Left lung (tissue), 10 donors: ENCODE measurements around the gene CCDC85C. TPM values are rescaled to one million over a fixed set of nuclear protein-coding genes. Genes with fewer than 3 reads are reported as not detected.

Experiments
- ATAC-seq: fragments of 200-7000 bp; cut with Tn5 transposase; one replicate; pipeline ENCODE4 v1.9.1; 2020; ENCODE audit warnings: moderate library complexity
- DNase-seq, 4 donors: peaks; one replicate each; pipeline ENCODE4 v3.0.0-alpha.2; 2013 to 2020
- H3K27ac ChIP-seq, 2 donors: fragments of 200-600 bp; sonication (generic) in 1 of 2; one replicate each; pipeline versions ENCODE4 v1.5.0 to v1.8.0; 2020 to 2021
- H3K27me3 ChIP-seq, 2 donors: fragments of 200-600 bp; sonication (generic) in 1 of 2; one replicate each; pipeline versions ENCODE4 v1.5.0 to v1.8.0; 2020 to 2021
- H3K36me3 ChIP-seq, 2 donors: fragments of 200-600 bp; sonication (generic) in 1 of 2; one replicate each; pipeline versions ENCODE4 v1.5.0 to v1.8.0; 2020 to 2021
- H3K4me1 ChIP-seq, 2 donors: fragments of 200-600 bp; one replicate each; pipeline ENCODE4 v1.8.0; 2021
- H3K4me3 ChIP-seq, 2 donors: fragments of 200-600 bp; sonication (generic) in 1 of 2; one replicate each; pipeline versions ENCODE4 v1.5.0 to v1.8.0; 2020 to 2021; ENCODE audit warnings: mild to moderate bottlenecking in 1 of 2
- H3K9me3 ChIP-seq, 2 donors: fragments of 200-600 bp; sonication (generic) in 1 of 2; one replicate each; pipeline versions ENCODE4 v1.5.0 to v1.8.0; 2020 to 2021
- intact Hi-C, 2 donors: fragments of 100-400 bp; cut with DNase I; formaldehyde crosslinking; loops; one replicate each; pipeline versions ENCODE4 v1.11.2 to v1.14.2; 2022
- polyA plus RNA-seq, 6 donors: library from polyadenylated mRNA; unstranded; fragments of 120-200 nt; gene quantifications; one replicate each; pipeline ENCODE4 v1.2.1, GENCODE V29; 2013; ENCODE audit not compliant: insufficient read length in 6 of 6
- total RNA-seq, 2 donors: library from RNA; stranded (reverse); fragmentation: NEBNext Ultra II Directional; extraction: Animal tissue kit (Norgen Biotek cat#: 25700); gene quantifications; one replicate each; pipeline ENCODE4 v1.2.1, GENCODE V29; 2021
- TF ChIP-seq, protein P1 (sequence below), 2 donors: fragments of 200-600 bp; sonication (generic) in 1 of 2; IDR thresholded peaks; one replicate each; pipeline versions ENCODE4 v1.5.0 to v1.8.0; 2021; ENCODE audit warnings: antibody characterized with exemption in 2 of 2
- donor health status: DM: no; HTN: yes; CAD: no.
- donor health status: DM: no; HTN: no; CAD: no.

Gene CCDC85C
- total and polyA plus RNA-seq, 8 donors, result 6.3 to 19.0 (median 13.2) TPM

DNA sequence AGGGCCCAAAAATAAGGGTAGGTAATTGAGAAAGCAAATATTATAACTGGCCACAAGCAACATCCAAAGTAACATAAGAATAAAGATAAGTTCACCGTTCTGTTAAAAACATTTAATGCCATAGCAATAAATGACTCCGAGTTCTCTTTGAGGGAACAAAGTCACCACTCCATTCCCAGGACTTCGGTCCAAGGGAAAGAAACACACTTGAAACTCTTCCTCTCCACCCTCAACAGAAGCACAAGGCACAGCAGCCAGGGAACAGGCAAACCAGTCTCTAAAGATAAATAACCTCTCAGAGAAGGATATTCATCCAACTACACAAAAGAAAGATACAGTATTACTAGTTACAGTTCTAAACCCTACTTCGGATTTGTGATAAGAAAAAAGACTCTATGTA, 125.9 kb downstream of the CCDC85C start:
- H3K4me1 ChIP-seq, result peaks cover 15 to 64% of the 10 kb centered on the region in 2 donors
- DNase-seq (no peak), ATAC-seq (no peak)
- H3K4me3 ChIP-seq, result no peak overlapping the region
- TF ChIP-seq, protein P1, sequence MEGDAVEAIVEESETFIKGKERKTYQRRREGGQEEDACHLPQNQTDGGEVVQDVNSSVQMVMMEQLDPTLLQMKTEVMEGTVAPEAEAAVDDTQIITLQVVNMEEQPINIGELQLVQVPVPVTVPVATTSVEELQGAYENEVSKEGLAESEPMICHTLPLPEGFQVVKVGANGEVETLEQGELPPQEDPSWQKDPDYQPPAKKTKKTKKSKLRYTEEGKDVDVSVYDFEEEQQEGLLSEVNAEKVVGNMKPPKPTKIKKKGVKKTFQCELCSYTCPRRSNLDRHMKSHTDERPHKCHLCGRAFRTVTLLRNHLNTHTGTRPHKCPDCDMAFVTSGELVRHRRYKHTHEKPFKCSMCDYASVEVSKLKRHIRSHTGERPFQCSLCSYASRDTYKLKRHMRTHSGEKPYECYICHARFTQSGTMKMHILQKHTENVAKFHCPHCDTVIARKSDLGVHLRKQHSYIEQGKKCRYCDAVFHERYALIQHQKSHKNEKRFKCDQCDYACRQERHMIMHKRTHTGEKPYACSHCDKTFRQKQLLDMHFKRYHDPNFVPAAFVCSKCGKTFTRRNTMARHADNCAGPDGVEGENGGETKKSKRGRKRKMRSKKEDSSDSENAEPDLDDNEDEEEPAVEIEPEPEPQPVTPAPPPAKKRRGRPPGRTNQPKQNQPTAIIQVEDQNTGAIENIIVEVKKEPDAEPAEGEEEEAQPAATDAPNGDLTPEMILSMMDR (IDR thresholded peaks at IDR 0.05), result no peak
- no peak overlapping the region for H3K27ac ChIP-seq
- no peaks in the 10 kb centered on the region for H3K9me3 ChIP-seq
- no peaks in the 10 kb centered on the region for H3K27me3 ChIP-seq
- no peaks in the 10 kb centered on the region for H3K36me3 ChIP-seq
- intact Hi-C loops, result no loop called here

DNA sequence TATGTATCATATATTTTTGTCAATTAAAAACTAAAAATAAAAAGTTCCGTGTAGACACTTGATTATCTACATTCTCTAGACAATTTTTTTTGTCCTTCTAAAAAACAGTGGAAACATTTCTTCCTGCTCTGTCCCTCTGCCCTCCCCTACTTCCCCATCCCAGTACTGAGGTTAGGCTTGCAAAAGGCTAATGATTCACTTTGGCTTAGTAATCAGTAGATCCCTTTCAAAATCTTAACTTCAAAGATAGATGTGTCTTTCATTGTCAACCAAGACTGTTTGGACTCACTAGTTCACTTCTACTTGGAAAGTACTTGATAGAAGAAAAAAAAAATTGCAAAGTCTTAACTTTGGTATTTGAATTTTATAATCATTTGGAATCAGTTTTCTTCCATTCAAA, 127.1 kb downstream of the CCDC85C start:
- Histone ChIP-seq H3K27me3 (no peaks in the 10 kb centered on the region), H3K27ac (no peak overlapping the region), H3K36me3 (no peaks in the 10 kb centered on the region), H3K9me3 (no peaks in the 10 kb centered on the region), H3K4me1 (peaks cover 8 to 52% of the 10 kb centered on the region in 2 donors), H3K4me3 (no peak overlapping the region)
- intact Hi-C loops, result no loop called here
- no peak for ATAC-seq
- DNase-seq, result no peak
- TF ChIP-seq, protein P1 (IDR thresholded peaks at IDR 0.05), result no peak

DNA sequence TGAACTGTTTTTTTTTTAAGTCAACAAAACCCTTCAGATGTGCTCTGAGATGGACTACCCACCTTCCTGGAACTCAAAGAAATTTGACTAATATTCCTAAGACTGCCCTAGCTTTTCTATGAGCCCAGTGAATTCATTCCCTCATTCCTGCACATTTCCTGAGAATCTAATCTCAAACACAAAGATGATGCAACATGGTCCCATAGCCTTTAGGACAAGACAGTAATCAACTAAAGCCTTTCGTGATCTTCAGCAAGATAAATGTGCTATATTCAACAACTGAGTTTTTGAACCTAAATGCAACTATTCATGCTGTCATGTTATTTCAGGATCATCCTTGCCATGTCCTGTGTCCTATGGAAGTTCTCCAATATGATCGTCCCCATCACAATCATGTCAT, 128.3 kb downstream of the CCDC85C start:
- Histone ChIP-seq H3K27ac (no peak overlapping the region), H3K36me3 (no peaks in the 10 kb centered on the region), H3K27me3 (no peaks in the 10 kb centered on the region), H3K9me3 (no peaks in the 10 kb centered on the region), H3K4me1 (peaks cover 8 to 54% of the 10 kb centered on the region in 2 donors), H3K4me3 (no peak overlapping the region)
- intact Hi-C loops, result no loop called here
- TF ChIP-seq, protein P1 (IDR thresholded peaks at IDR 0.05), result no peak
- DNase-seq (no peak), ATAC-seq (no peak)

DNA sequence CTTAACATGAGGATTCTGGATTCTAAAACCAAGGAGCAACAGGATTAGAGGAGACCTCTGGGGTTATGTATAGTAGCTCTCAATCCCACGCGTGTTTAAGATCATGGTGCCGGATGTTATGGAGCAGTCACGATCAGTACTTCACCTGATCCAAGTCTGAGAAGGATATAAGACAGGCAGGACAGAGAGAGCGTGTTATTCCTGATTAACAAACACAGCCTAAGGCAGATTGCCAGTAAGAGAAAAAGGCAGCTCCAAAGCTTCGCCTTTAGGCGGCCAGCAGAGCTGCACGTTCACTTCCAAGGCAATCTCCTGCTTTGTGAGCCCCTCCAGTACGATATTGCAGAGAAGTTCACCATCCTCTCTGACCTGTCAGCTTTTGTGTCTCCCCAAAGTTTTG, 128.8 kb downstream of the CCDC85C start:
- H3K4me3 ChIP-seq, result no peak overlapping the region
- DNase-seq, result peak in 1 of 4 donors; percentile 23
- peaks cover 8 to 55% of the 10 kb centered on the region in 2 donors for H3K4me1 ChIP-seq
- no peaks in the 10 kb centered on the region for H3K27me3 ChIP-seq
- no peaks in the 10 kb centered on the region for H3K36me3 ChIP-seq
- H3K9me3 ChIP-seq, result no peaks in the 10 kb centered on the region
- TF ChIP-seq, protein P1 (IDR thresholded peaks at IDR 0.05), result no peak
- peak; percentile 49 for ATAC-seq
- no peak overlapping the region for H3K27ac ChIP-seq
- intact Hi-C loops, result no loop called here

DNA sequence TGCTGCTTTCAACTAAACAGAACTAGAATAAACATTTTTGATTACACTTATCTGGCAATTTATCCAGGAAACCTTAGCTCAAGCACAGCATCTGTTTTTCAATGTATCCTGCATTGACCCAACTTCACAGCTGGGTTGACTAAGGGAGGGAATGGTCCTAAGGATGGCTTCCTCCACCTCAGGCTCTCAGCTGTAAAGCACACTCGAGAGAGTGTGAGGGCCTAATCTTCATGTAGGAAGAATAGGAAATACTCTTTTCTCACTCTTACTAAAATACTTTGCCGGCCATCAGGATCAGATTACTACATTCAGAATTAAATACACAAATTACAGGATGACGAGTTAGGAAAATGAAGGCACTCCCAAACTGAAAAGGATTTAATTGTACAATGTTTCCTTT, 130.5 kb downstream of the CCDC85C start:
- H3K27me3 ChIP-seq, result no peaks in the 10 kb centered on the region
- no peaks in the 10 kb centered on the region for H3K9me3 ChIP-seq
- DNase-seq (no peak), ATAC-seq (no peak)
- no peak overlapping the region for H3K27ac ChIP-seq
- peaks cover 0 to 48% of the 10 kb centered on the region in 2 donors for H3K4me1 ChIP-seq
- no peak overlapping the region for H3K4me3 ChIP-seq
- H3K36me3 ChIP-seq, result no peaks in the 10 kb centered on the region
- intact Hi-C loops, result no loop called here
- TF ChIP-seq, protein P1 (IDR thresholded peaks at IDR 0.05), result no peak
